ENCODE results near the gene RNF128. TPM values are rescaled to one million over a fixed set of nuclear protein-coding genes. Genes with fewer than 3 reads are reported as not detected.
"Not testable (repeated sequence)": the region's sequence is repeated elsewhere in the genome, so short reads cannot be mapped to it uniquely, and the experiment has no call there.

Gene RNF128
- polyA plus RNA-seq, 4 donors = 12.0 to 17.7 (median 13.9) TPM

DNA sequence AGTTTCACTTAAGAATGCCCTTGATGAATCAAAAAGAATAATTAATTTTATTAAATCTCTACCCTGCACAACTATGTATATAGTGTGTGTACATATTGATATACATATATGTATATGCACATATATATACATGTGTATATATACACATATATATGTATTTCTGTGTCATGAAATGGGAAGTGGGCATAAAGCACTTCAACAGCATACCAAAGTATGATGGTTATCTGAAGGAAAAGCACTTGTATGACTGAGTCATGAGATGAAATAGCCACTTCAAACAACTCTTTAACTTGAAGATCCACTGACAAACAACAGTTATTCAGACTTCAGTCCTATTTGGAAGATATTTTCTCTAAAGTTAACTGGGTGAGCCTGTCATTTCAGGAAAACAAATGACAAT lies 16.3 kb downstream of the RNF128 start:
- DNase-seq (ENCODE audit: low read depth in 4 of 4, low spot score in 3 of 4) = no peak

DNA sequence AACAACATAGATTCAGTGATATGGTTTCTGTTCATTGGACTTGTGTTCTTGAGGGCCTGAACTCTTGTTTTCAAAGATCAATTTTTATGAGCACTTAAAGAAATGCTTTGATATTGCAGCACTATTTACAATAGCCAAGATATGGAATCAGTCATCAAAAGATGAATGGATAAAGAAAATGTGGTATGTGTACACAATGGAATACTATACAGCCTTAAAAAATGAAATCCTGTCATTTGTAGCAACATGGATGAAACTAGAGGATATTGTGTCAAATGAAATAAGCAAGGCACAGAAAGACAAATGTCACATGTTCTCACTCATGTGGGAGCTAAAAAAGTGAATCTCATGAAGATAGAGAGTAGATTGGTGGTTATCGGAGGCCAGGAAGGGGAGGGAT lies 21.9 kb downstream of the RNF128 start:
- no peak for DNase-seq (ENCODE audit: low read depth in 4 of 4, low spot score in 3 of 4)

DNA sequence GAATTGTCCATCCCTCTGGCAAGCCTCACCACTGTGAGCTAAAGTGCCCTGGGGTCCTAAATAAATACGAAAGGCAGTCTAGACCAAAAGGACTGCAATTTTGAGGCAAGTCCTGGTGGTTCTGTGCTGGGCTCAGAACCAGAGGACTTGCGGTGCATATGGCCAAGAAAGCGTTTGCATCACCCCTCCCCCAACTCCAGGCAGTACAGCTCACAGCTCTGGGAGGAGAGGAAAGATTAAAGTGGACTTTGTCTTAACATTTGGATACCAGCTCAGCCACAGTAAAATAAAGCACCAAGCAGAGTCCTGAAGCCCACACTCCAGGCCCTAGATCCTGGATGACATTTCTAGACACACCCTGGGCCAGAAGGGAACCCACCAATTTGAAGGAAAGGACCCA lies 24.9 kb downstream of the RNF128 start:
- no peak for DNase-seq (ENCODE audit: low read depth in 4 of 4, low spot score in 3 of 4)

DNA sequence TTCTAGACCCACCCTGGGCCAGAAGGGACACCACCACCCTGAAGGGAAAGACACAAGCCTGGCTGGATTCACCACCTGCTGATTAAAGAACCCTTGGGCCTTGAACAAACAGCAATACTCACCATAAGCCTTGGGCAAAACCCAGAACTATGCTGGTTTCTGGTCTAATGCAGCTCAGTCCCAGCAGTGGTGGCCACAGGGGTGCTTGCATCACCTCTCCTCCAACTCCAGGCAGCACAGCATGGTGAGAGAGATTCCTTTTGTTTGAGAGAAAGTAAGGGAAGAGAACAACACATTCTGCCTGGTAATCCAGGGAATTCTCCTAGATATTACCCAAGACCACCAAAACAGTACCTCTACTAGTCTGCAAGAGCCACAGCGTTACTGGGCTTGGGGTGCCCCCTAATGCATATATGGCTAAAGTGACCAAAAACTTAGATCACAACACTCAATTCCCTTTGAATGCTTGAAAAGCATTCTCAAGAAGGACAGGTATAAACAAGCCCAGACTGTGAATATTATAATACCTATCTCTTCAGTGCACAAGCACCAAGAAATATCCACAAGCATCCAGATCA lies 25.7 kb downstream of the RNF128 start:
- no peak for DNase-seq (ENCODE audit: low read depth in 4 of 4, low spot score in 3 of 4)

DNA sequence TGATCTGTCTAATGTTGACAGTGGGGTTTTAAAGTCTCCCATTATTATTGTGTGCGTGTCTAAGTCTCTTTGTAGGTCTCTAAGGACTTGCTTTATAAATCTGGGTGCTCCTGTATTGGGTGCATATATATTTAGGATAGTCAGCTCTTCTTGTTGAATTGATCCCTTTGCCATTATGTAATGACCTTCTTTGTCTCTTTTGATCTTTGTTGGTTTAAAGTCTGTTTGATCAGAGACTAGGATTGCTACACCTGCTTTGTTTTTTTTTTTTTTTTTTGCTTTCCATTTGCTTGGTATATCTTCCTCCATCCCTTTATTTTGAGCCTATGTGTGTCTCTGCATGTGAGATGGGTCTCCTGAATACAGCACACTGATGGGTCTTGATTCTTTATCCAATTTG lies 42.8 kb downstream of the RNF128 start:
- not testable (repeated sequence) for DNase-seq (ENCODE audit: low read depth in 4 of 4, low spot score in 3 of 4)

DNA sequence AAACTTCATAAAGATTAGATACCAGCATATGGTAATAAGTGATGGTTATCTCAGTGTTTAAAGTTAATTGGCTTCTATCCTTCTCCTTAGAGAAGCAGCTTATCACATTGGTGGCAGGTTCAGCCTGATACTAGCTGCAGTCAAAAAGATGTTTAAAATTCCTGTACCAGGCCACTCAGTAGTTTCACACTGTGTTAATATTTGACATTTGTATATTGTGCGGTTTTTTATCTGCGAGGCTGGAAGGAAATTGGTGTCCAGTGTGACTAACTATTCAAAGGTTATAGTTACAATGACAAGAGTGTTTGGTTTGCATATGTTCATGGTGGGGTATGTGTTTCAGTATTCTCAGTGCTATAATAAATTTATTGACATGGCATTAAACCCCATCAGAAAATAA lies 48.5 kb downstream of the RNF128 start:
- no peak for DNase-seq (ENCODE audit: low read depth in 4 of 4, low spot score in 3 of 4)

DNA sequence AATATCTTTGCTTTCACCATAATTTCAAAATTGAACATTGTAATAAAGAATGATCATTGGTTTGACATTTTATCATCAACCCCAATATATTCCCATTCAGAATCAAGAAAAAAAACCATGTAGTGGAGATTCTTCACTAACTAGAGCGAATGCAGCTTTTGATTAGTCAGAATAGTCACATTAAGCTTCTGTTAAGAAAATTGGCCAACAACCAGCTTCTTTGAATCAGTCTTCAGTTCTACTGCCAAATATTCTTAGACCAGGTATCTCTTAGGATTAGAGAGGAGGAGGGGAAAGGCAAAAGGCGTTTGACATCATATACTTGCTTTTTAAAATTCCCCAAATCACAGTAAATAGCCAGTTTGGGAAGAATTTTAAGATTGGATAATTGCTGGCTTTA lies 53.8 kb downstream of the RNF128 start:
- no peak for DNase-seq (ENCODE audit: low read depth in 4 of 4, low spot score in 3 of 4)

DNA sequence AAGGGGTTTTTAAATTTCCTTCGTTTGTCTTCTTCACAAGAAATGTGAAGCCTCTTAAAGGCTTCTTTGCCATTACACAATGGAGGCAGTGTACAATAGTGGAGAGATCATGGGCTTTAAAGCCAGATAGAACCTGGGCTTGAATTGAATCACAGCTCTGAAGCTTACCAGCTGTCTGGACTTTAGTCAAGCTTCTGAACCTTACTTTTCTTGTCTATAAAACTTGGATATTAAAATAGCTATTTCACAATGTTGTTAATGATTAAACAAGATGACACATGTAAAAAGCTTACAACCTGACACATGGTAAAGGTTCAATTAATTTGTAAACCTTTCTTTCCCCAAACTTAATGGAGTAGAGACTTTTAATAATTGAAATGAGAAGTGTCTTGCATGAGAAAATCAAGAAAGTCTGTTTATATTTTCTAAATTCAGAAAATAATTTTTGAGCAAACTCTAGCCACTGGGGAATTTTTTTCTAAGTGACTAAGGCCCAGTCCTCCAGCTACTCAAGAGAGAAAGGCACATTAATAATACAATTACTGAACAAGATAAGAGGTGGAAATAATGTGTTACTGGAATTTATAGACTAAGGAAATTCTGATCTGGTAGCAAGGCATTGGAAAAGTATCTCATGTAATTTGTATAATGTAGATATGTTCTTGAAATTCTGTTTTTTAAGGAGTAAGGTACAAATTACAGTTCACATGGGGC lies 54.3 kb downstream of the RNF128 start:
- DNase-seq (ENCODE audit: low read depth in 4 of 4, low spot score in 3 of 4) = no peak

DNA sequence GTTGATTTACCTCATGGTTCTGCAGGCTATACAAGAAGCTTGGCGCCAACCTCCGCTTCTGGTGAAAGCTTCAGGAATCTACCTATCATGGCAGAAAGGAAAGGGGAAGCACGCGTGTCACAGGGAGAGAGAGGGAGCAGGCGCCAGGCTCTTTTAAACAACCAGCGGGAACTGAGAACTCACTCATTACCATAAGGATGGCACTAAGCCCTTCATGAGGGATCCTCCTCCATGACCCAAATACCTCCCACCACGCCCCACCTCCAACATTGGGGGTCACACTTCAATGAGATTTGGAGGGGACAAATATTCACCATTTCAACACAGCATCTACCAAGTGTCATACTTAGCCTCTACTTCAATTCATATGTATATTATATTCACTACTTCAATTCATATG lies 57.2 kb downstream of the RNF128 start:
- DNase-seq (ENCODE audit: low read depth in 4 of 4, low spot score in 3 of 4) = no peak

DNA sequence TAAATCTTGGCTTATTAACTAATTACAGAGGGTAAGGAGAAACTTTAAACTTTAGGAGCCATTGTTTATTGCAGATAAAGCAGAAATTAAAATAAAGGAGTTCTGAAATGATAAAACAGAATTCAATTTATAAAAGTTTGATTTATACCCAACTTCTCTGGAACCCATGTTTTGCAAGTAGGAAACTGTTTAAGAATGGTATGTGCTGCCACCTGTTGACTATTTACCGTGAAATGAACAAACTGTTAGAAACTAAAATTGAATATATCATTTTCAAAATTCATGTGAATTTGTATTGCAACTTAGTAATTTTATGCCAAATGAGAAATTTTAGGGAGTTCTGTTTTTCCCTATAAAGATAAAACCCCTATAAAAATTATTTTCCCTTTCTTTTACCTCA lies 65.0 kb downstream of the RNF128 start:
- DNase-seq (ENCODE audit: low read depth in 4 of 4, low spot score in 3 of 4) = no peak

DNA sequence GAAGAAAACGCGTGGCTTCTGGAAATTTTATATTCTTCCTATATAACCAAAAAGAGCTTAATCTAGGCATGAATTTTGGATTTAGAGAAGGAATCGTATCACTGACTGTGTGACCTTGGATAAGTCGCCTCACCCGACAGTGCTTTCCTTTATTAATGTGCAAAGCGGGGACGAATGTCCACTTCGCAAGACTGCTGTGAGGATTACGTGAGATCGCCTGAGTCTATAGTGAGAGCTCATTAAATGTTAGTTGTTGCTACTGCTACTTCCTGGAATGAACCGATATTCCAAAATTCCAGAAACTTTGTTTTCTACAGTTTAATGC lies 75.5 kb downstream of the RNF128 start:
- peak in 1 of 4 donors; percentile 10 for DNase-seq (ENCODE audit: low read depth in 4 of 4, low spot score in 3 of 4)

DNA sequence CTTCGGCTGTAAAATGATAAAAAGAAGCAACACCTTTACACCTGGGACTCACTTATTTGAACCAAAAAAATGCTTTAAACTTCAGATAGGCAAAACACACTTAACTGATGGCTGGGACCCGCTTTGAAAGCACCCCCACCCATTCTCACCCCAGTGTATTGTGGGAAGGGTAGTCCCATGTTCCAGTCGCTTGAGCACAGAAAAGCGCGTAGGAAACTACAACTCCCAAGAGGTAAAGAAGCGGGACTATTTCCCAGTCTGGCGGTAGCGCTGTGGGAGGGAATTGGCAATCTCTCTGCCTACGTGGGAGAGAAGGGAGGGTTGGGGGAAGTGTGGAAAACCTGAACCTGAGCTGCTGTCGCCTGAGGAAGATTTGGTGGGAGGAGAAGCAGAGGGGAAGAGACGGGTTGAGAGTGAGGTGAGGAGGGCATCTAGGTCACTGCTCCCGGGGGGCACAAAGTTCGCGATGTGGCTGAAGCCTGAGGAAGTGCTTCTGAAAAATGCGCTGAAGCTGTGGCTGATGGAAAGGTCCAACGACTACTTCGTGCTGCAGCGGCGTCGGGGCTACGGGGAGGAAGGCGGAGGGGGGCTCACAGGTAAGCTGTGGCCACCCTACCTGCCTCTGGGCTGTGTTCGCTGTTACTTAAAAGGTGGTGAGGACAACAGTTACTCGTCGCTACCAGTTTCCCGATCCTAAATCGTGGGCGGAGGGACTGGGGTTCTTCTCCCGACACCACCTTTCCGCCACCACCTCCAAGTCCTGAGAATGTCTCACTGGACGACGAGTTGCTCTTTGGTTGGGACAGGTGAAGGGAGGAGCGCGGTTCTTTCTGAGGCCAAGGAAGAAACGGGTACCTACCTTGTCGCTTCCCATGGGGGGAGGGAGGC lies 76.1 kb downstream of the RNF128 start, which contains the start of gene TBC1D8B:
TBC1D8B (plus strand) TSS at position 286 of the 888 bp plus-strand sequence; CDS start at position 467, 181 bp downstream.
- peak; percentile 71 to 83 (median 74) for DNase-seq (ENCODE audit: low read depth in 4 of 4, low spot score in 3 of 4)

DNA sequence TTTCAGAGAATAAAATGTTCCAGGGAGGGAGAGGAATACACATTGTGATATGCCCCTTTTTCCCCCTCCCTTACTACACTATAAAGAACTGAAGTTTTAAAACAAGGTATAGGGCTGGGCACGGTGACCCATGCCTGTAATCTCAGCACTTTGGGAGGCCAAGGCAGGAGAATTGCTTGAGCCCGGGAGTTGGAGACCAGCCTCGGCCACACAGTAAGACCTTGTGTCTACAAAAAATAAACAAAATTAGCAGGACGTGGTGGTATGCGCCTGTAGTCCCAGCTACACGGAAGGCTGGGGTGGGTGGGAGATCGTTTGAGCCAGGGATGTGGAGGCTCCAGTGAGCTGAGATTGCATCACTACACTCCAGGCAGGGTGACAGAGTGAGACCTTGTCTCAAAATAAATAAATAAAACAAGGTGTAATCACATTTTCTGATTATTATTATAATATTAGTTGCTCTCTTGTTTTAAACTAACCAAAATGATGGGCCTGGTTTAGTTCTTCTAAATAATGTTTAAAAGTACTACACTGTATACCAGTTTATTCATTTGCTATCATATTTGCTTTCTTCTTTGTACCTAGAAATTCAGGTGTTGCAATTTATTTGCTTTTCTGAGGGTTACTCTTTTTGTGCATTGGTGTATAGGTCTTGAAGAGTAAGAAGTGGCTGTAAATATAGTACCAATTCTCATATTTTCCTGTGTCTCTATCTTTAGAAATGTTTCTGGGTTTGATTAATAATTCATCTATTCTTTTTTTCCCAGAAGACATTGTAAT lies 84.8 kb downstream of the RNF128 start:
- no peak for DNase-seq (ENCODE audit: low read depth in 4 of 4, low spot score in 3 of 4)

DNA sequence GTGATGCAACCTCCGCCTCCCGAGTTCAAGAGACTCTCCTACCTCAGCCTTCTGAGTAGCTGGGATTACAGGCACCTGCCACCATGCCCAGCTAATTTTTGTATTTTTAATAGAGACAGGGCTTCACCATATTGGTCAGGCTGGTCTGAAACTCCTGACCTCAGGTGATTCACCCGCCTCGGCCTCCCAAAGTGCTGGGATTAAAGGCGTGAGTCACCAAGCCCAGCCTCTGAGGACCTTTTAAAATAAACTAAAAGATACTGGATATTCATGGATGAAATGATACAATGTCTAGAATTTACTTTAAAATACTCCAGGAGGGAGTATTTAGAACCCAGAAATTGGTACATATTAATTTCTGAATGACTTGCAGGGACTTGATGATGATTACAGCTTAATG lies 86.4 kb downstream of the RNF128 start:
- not testable (repeated sequence) for DNase-seq (ENCODE audit: low read depth in 4 of 4, low spot score in 3 of 4)

DNA sequence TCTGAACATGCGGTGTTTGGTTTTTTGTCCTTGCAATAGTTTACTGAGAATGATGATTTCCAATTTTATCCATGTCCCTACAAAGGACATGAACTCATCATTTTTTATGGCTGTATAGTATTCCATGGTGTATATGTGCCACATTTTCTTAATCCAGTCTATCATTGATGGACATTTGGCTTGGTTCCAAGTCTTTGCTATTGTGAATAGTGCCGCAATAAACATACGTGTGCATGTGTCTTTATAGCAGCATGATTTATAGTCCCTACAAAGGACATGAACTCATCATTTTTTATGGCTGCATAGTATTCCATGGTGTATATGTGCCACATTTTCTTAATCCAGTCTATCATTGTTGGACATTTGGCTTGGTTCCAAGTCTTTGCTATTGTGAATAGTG lies 87.6 kb downstream of the RNF128 start:
- not testable (repeated sequence) for DNase-seq (ENCODE audit: low read depth in 4 of 4, low spot score in 3 of 4)

Other genes with a start within 250 kb of the RNF128 start
- gene RADX, start 114.7 kb upstream of the RNF128 start, polyA plus RNA-seq (ENCODE audit: insufficient read length in 4 of 4) = 1 to 10 TPM; 4.1 to 7.1 (median 6.3) TPM
- 1 to 10 TPM; 4.3 to 6.9 (median 6.1) TPM for gene TBC1D8B, start 76.0 kb downstream of the RNF128 start, polyA plus RNA-seq (ENCODE audit: insufficient read length in 4 of 4)
- gene RIPPLY1, start 176.6 kb downstream of the RNF128 start, polyA plus RNA-seq (ENCODE audit: insufficient read length in 4 of 4) = 1 to 10 TPM; 2.1 to 3.7 (median 3.1) TPM
- gene CLDN2, start 193.7 kb downstream of the RNF128 start, polyA plus RNA-seq (ENCODE audit: insufficient read length in 4 of 4) = 10 to 100 TPM; 57.6 to 71.2 (median 62.8) TPM

Measured in right renal pelvis (tissue), 4 donors.